Choroid plexus epithelial cell (primary cell): Measurements from ENCODE around the gene MAFB.

Experiments
- DNase-seq: peaks from one replicate; pipeline ENCODE4 v3.0.0-alpha.2; 2010; ENCODE audit warnings: low read depth
- H3K4me3 ChIP-seq: 2 replicates; pipeline ENCODE4 v1.5.1; 2011; ENCODE audit warnings: low read depth, mild to moderate bottlenecking, control low read depth, low read length, moderate library complexity
- TF ChIP-seq, protein P1 (sequence below): conservative IDR thresholded peaks from 2 replicates; pipeline ENCODE4 v1.5.1; 2011; ENCODE audit warnings: low read depth, mild to moderate bottlenecking, control low read depth, inconsistent platforms, low read length, moderate library complexity

The MAFB gene

DNA sequence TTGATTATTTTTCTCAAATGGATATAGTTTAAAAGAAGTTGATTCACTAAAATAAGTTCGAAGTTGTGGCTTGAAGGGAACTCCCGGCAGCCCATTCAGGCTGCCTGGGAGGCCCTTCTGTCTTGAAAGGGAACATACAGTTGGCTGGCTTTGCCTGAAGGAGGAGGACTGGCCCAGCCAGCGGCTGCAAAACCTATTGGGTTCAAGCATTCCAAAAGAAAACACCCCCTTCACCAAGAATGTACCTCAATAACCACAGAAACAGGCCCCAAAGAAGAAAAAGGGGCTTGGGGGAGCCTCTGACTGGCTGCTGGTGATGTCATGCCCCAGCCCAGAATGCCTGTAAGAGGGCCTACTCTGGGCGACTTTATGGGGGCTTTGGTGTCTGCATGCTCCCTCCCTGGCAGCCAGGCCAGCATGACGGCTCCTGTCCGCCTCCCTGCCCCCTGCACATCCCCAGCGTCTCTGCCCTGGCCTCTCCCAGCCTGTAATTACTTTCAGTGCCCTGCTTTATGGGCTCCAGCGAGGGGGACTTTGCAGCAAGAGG lies 36.5 kb downstream of the MAFB start:
- TF ChIP-seq, protein P1, sequence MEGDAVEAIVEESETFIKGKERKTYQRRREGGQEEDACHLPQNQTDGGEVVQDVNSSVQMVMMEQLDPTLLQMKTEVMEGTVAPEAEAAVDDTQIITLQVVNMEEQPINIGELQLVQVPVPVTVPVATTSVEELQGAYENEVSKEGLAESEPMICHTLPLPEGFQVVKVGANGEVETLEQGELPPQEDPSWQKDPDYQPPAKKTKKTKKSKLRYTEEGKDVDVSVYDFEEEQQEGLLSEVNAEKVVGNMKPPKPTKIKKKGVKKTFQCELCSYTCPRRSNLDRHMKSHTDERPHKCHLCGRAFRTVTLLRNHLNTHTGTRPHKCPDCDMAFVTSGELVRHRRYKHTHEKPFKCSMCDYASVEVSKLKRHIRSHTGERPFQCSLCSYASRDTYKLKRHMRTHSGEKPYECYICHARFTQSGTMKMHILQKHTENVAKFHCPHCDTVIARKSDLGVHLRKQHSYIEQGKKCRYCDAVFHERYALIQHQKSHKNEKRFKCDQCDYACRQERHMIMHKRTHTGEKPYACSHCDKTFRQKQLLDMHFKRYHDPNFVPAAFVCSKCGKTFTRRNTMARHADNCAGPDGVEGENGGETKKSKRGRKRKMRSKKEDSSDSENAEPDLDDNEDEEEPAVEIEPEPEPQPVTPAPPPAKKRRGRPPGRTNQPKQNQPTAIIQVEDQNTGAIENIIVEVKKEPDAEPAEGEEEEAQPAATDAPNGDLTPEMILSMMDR: no peak
- DNase-seq: peak; percentile 44
- H3K4me3 ChIP-seq: no peak overlapping the region

- no peak overlapping the region for H3K4me3 ChIP-seq
- TF ChIP-seq, protein P1: no peak
- peak; percentile 76 for DNase-seq
Measured at GRCh38 chr20:40651151-40651550, 37.9 kb downstream of the MAFB start.

GRCh38 chr20:40650707-40651106 lies 38.3 kb downstream of the MAFB start:
- no peak overlapping the region for H3K4me3 ChIP-seq
- TF ChIP-seq, protein P1: no peak
- DNase-seq: peak; percentile 21

- no peak overlapping the region for H3K4me3 ChIP-seq
- TF ChIP-seq, protein P1: no peak
- no peak for DNase-seq
Measured at GRCh38 chr20:40648210-40649072, 40.6 kb downstream of the MAFB start.

DNA sequence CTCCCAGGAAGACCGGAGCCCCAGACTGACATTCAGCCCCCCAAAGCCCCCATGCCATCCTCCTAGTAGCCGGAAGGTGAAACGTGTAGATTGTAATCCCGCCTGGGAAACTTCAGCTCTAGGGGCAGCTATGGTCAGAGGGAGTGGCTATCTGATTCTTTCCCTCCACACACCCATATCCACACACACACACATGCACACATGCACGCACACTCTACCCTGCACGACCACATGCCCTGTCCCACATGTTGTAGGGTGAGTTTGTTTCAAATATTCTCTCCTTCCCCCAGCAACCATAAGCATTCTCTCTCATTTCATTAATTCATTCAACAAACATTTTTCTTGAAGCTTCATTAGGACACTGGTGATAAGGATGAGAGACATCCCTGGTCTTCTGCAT lies 42.2 kb downstream of the MAFB start:
- no peak for DNase-seq
- H3K4me3 ChIP-seq: no peak overlapping the region
- TF ChIP-seq, protein P1: no peak

GRCh38 chr20:40646361-40646760 lies 42.7 kb downstream of the MAFB start:
- no peak for DNase-seq
- no peak overlapping the region for H3K4me3 ChIP-seq
- TF ChIP-seq, protein P1: no peak
